ENCODE results near the gene SNCA.

Gene SNCA

GRCh38 chr4:89820010-89820409, 17.0 kb downstream of the SNCA start:
- no peak for DNase-seq (ENCODE audit: extremely low read depth in 1 of 2, low read depth in 1 of 2)

GRCh38 chr4:89814362-89814761, 22.6 kb downstream of the SNCA start:
- DNase-seq (ENCODE audit: extremely low read depth in 1 of 2, low read depth in 1 of 2), result no peak

DNA sequence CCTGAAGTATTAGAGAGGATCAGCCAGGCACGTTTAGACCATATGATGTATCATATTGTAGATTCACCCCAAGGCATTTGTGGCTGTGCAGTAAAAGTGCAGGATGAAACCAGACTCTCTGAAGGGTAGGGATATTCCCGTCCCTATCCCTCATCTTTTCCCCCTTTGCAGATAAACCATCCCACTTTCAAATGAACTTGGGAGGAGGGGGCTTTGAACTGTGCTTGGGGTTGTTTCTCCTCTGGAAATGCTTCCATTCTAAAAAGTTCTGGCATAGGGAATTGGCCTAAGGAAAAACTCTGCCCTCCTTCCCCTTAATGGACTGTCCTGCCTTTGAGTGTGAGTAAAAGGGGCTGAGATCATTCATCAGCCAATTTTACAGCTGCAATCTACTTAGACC, 23.8 kb downstream of the SNCA start:
- no peak for DNase-seq (ENCODE audit: extremely low read depth in 1 of 2, low read depth in 1 of 2)

GRCh38 chr4:89807441-89808140, 29.4 kb downstream of the SNCA start:
- DNase-seq (ENCODE audit: extremely low read depth in 1 of 2, low read depth in 1 of 2), result no peak

- DNase-seq (ENCODE audit: extremely low read depth in 1 of 2, low read depth in 1 of 2), result no peak
These were observed 31.7 kb downstream of the SNCA start for GRCh38 chr4:89805297-89805696.

DNA sequence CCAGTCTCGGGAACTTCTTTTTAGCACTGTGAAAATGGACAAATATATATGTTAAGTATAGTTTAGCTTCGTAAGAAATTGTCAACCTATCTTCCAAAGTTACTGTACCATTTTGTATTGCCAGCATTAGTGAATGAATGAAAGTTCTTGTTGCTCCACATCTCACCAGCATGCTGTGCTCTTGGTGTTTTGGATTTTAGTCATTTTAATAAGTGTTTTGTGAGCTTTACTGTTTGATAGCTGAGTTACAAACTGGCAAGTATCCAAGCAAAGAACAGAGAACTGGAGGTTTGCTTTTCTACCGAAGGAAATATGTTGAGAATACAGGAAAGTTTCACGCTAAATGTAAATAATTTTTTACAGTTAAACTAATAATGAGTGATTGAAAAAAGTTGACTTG, 33.0 kb downstream of the SNCA start:
- DNase-seq (ENCODE audit: extremely low read depth in 1 of 2, low read depth in 1 of 2), result no peak

DNA sequence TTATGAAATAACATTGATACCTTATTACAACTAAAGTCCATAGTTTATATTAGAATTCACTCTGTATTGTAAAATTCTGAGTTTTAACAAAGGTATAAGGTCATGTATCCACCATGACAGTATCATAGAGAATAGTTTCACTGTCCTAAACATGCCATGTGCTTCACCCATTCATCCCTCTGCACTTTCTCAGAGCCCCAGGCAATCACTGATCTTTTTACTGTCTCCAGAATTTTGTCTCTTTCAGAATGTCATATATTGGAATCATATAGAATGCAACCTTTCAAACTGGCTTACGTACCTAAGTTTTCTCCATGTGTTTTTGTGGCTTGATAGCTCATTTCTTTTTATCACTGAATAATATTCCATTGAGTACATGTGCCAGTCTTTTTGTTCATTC, 33.9 kb downstream of the SNCA start:
- DNase-seq (ENCODE audit: extremely low read depth in 1 of 2, low read depth in 1 of 2), result no peak

GRCh38 chr4:89800527-89801103, 36.3 kb downstream of the SNCA start:
- no peak for DNase-seq (ENCODE audit: extremely low read depth in 1 of 2, low read depth in 1 of 2)

- DNase-seq (ENCODE audit: extremely low read depth in 1 of 2, low read depth in 1 of 2), result no peak
These were observed 36.9 kb downstream of the SNCA start for GRCh38 chr4:89800012-89800516.

GRCh38 chr4:89799071-89799470, 37.9 kb downstream of the SNCA start:
- DNase-seq (ENCODE audit: extremely low read depth in 1 of 2, low read depth in 1 of 2), result no peak

DNA sequence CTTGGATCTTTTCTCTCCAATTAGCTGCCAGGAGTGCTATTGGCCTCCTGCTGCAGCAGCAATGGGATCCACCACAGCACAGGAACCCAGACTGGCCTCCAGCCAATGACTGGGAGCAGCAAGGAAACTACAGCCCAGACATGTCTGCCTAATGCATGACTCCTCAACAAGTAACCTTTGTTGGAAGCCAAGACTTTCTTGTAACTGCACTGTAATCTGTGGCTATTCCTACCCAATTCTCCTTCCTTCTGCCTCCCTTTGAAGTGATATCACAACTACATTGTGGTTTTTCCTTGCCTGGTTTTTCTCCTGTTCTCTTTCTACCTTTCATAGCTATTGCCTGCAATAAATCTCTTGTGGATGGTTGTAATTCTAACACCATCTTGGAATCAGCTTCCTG, 39.8 kb downstream of the SNCA start:
- DNase-seq (ENCODE audit: extremely low read depth in 1 of 2, low read depth in 1 of 2), result no peak

GRCh38 chr4:89788206-89789072, 48.5 kb downstream of the SNCA start:
- no peak for DNase-seq (ENCODE audit: extremely low read depth in 1 of 2, low read depth in 1 of 2)

DNA sequence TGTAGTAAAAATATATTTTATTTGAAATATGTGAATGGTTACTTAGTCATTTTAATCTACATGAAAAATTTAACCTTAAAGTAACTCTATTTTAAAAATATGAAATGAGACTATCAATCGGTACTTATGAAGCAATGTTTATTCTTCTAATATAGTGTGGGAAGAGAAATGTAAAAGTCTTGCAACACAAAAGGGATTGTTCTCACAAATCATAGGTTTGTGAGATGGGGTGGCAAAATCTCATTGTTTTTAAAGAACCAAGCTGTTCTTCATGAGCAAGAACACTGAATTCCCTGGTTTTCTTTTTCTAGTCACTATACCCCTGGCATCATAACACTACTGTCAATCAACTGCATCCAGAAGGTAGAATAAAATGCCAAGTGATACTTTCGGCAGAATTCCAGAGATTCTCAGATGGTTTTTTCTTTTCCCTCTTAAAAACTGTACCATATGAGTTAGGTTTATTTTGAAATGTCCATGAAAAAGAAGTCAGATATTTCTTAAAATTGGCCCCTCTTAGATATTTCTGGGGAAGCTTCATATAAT, 52.2 kb downstream of the SNCA start:
- no peak for DNase-seq (ENCODE audit: extremely low read depth in 1 of 2, low read depth in 1 of 2)

GRCh38 chr4:89781321-89781720, 55.6 kb downstream of the SNCA start:
- DNase-seq (ENCODE audit: extremely low read depth in 1 of 2, low read depth in 1 of 2), result no peak

DNA sequence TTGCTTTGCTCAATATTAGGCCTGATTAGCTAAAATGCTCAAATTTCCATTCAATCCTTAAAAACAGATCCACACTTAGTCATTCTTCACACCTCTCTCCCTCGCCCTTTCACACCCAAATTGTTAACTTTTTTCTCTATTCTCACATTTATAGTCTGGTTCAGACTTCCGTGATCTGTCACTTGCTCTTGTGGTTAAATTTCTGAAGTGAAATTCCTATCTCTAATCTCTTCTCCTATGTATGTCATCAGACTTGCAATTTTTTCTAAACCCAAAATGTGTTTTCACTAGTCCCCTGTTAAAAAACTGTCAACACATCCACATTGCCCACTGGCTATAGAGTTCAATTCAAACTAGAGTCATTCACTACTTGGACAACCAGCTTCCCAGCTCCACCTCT, 63.2 kb downstream of the SNCA start:
- DNase-seq (ENCODE audit: extremely low read depth in 1 of 2, low read depth in 1 of 2), result no peak

- no peak for DNase-seq (ENCODE audit: extremely low read depth in 1 of 2, low read depth in 1 of 2)
These were observed 67.1 kb downstream of the SNCA start for GRCh38 chr4:89769856-89770255.

GRCh38 chr4:89767924-89768323, 69.0 kb downstream of the SNCA start:
- no peak for DNase-seq (ENCODE audit: extremely low read depth in 1 of 2, low read depth in 1 of 2)

- DNase-seq (ENCODE audit: extremely low read depth in 1 of 2, low read depth in 1 of 2), result no peak
These were observed 71.0 kb downstream of the SNCA start for GRCh38 chr4:89765966-89766365.

DNA sequence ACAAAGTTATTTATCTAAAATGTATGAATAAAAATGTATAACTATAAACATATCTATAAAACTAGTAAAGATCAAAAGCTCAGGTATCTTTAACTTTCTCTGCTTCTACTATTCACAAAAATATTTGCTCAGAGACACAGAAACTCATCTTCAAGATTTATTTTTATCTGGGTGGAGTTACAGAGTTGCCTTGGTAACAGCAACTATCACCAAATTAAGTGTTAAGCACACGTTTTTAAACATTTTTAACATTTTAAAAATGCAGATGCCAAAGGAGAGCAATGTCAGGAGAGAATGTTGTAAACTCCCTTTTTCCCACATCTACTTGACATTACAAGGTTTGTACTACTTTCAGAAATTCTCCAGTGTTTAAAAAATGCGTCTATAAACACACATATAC, 71.4 kb downstream of the SNCA start:
- DNase-seq (ENCODE audit: extremely low read depth in 1 of 2, low read depth in 1 of 2), result no peak

- no peak for DNase-seq (ENCODE audit: extremely low read depth in 1 of 2, low read depth in 1 of 2)
These were observed 74.7 kb downstream of the SNCA start for GRCh38 chr4:89762311-89762710.

DNA sequence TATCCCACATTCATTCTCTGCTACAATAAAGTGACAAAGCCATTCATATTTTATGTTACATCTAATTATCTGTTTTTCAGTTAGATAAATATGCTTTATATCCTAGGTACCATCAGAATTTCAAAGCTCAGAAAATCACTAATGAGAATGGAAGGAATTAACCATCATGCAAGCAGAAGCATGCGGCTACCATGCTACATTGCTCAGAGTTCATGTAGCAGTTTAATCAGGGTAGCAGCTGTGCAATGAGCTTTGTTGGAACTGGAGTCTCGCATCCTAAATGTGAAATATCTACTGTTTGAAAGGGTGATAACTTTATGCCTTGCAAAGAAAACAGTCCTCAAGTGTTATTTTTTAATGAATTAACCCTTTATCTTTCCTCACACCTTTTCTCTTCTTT, 77.5 kb downstream of the SNCA start:
- no peak for DNase-seq (ENCODE audit: extremely low read depth in 1 of 2, low read depth in 1 of 2)

Data from stimulated activated CD8-positive, alpha-beta memory T cell treated with anti-CD3 and anti-CD28 coated beads, Interleukin-7, amount 100 ng/mL, for 48 hours (primary cell).